Stimulated activated naive CD8-positive, alpha-beta T cell treated with anti-CD3 and anti-CD28 coated beads, Interleukin-15, amount 100 ng/mL, for 72 hours (primary cell): ENCODE data around the gene MYRIP.

ENCODE experiments used
- ATAC-seq: fragments of 150-1000 bp; cut with Tn5 transposase; 2 replicates; pipeline ENCODE4 v1.10.0; 2021; ENCODE audit warnings: mild to moderate bottlenecking, moderate library complexity
- DNase-seq, 2 donors: peaks; one replicate each; pipeline ENCODE4 v3.0.0; 2021 to 2022
- H3K27ac Mint-ChIP-seq, 2 donors: one replicate each; pipeline ENCODE4 v1.8.0; 2022; ENCODE audit warnings: mild to moderate bottlenecking in 2 of 2, mixed read lengths in 2 of 2, moderate library complexity in 2 of 2
- H3K27me3 Mint-ChIP-seq: one replicate; pipeline ENCODE4 v1.8.0; 2022; ENCODE audit warnings: mixed read lengths
- H3K4me1 Mint-ChIP-seq: one replicate; pipeline ENCODE4 v1.8.0; 2022; ENCODE audit warnings: mild to moderate bottlenecking, mixed read lengths
- H3K4me3 Mint-ChIP-seq, 2 donors: one replicate each; pipeline ENCODE4 v1.8.0; 2022; ENCODE audit warnings: mild to moderate bottlenecking in 2 of 2, mixed read lengths in 2 of 2, moderate library complexity in 1 of 2
- H3K9me3 Mint-ChIP-seq, 2 donors: one replicate each; pipeline ENCODE4 v1.8.0; 2022; ENCODE audit warnings: mixed read lengths in 2 of 2

Gene MYRIP

DNA sequence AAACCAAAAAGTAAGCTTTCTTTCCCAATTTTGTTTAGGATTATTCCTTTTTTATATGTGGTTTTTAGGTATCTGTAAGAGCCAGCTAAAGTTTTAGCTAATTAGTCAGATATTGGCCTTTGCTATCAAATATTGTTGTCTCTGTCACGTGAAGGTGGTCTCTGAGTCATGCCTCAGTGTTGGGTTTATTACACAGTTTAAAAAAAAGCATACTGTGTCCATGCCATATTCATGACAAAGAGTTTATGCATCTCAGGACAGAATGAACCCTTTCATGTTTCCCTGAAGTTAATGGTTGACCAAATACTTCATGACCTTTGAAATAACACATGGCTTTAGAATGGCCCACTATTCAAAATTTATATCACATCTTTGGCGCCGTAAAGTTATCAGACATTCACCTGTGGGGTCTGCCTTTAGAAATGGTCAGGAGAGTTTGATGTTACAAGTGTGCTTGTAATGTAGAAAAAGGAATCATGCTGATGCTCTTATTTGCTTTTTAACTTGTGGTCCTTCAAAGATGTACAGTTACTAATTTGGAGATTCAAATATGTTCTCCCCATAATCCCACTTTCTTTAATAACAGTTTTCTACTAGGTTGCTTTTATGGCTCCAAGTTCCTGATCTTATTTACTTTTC, 101.5 kb downstream of the MYRIP start:
- DNase-seq, result no peak
- H3K4me3 Mint-ChIP-seq, result no peak overlapping the region
- H3K4me1 Mint-ChIP-seq, result no peaks in the 10 kb centered on the region
- H3K9me3 Mint-ChIP-seq, result no peaks in the 10 kb centered on the region
- no peak overlapping the region for H3K27ac Mint-ChIP-seq
- H3K27me3 Mint-ChIP-seq, result peaks cover 8% of the 10 kb centered on the region
- no peak for ATAC-seq

DNA sequence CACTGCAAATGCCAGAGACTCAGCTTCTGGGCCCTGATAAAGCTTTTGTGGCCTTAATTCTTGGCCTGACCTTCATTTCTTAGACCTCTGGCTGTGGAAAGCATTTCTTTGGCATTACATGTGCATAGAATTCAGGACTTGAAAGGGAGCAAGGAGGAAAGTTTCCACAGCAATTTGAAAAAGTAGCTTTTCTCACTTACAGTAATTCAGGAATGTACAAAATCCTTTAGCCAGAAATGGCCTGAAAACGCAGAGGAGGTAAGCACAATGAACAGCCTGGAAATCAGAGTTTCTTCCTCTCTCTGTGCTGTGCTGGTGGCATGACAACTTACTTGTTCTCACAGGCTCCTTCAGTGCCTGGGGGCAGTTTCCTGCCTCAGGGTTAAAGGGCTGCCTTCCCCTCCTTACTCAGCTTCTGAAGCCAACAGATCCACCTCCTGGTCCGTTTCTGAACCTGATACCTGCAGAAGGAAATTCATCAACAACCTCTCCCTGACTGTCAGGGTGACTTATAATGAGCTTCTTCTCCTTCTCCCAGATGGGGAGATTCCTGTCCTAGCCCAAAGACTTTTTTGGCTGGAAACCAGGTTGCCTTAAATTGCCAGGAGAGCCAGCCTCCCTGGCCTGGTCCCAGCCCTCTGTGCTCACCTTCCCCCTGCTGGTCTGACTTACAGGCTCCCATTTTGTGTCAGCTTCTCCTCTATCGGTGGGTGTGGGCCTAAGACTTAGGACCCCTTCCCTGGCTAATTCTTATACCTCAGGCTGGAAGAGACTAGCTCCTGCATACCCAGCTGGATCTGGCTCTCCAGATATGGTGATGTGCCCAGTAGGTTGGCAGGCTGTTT, 102.3 kb downstream of the MYRIP start:
- peaks cover 8% of the 10 kb centered on the region for H3K27me3 Mint-ChIP-seq
- H3K27ac Mint-ChIP-seq, result no peak overlapping the region
- H3K4me1 Mint-ChIP-seq, result no peaks in the 10 kb centered on the region
- DNase-seq (no peak), ATAC-seq (no peak)
- no peaks in the 10 kb centered on the region for H3K9me3 Mint-ChIP-seq
- no peak overlapping the region for H3K4me3 Mint-ChIP-seq

DNA sequence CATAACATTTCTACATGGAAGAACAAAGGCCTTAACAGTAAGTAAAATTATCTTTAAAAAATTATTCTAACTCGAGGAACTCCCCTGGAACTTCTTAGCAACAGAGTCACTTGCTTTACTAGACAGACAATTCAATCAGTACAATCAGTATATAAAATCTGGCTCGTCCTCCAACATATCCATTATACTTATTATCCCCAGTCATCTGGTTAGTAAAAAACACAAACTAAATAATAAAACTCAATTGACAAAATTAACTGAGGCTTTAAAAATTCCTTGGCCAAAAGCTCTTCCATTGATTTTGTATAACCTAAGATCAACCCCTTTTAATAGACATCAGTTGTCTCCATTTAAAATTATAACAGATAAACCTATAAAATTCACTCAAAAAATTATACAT, 105.6 kb downstream of the MYRIP start:
- H3K27me3 Mint-ChIP-seq, result no peaks in the 10 kb centered on the region
- no peaks in the 10 kb centered on the region for H3K4me1 Mint-ChIP-seq
- ATAC-seq (no peak), DNase-seq (no peak)
- no peak overlapping the region for H3K27ac Mint-ChIP-seq
- H3K9me3 Mint-ChIP-seq, result no peaks in the 10 kb centered on the region
- no peak overlapping the region for H3K4me3 Mint-ChIP-seq

DNA sequence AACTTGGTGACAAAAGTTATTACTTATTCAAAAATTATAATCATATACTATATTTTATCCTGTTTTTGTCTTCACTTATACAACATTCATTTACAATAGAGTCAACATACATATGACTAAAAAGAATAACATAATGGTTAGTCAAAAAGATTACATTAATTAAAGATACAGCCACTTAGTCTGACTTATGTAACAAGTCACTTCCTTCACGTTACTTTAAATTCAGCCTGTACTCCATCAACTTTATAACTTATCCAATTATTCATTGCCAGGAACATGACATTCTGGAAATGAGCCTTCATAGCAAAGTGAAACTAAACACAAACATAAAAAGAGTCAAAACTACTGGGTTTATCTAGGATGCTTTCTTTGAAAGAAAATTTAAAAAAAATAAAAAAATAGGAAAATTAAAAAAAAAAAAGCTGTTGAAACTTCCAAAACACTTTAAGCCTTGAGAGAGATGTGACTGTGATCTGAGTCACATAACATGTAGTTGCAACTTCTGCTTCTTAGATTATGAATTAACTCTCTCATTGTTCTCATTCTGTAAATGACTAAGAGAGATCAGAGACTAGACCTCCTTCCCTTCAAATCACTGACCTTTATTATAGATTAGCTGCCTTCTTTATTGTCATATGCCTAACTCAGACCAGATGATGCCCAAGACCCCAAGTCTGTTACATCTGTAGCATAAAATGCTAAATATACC, 107.8 kb downstream of the MYRIP start:
- Mint-ChIP-seq H3K4me1 (no peaks in the 10 kb centered on the region), H3K9me3 (no peaks in the 10 kb centered on the region), H3K27ac (no peak overlapping the region), H3K27me3 (no peaks in the 10 kb centered on the region), H3K4me3 (no peak overlapping the region)
- no peak for DNase-seq
- ATAC-seq, result no peak

DNA sequence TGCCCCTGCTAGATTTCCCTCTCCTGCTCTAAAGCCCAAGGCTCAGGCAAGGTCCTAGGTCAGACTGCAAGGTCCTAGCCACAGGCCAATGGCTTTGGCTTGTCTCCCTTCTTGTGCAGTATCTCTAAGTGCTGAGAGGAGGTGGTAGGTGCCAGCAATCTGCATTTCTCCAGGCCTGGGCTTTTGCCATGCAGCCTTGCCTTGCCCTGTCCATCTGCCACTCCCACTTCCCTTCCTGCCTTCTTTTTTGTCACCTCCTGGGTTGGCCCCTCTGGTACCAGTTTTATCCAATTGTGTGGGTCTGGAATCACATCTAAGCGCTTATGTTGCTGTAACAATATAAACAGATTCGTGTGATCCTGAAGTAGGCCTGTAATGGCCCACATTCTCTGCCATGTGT, 109.9 kb downstream of the MYRIP start:
- H3K27ac Mint-ChIP-seq, result peak overlapping the region in 1 of 2 donors; percentile 32
- H3K27me3 Mint-ChIP-seq, result no peaks in the 10 kb centered on the region
- no peak for DNase-seq
- ATAC-seq, result no peak
- H3K4me1 Mint-ChIP-seq, result no peaks in the 10 kb centered on the region
- H3K9me3 Mint-ChIP-seq, result no peaks in the 10 kb centered on the region
- H3K4me3 Mint-ChIP-seq, result no peak overlapping the region

DNA sequence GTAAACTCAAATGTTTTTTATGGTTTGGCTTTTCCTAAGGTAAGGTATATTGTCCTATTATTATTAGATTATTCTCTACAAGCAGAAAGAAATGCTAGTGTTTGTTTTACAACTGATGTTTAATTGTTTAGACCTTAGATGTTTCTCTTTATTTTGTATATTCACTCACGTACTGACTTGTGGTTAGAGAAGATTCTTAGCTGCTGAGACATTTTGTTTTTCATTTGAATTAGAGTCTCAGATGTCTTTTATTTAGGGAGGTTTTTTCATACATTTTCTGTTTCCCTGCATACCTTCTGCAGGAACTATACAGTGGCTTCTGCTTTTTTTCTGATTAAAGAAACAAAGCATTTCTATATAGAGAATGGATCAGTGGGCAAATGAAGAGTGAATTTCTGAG, 110.9 kb downstream of the MYRIP start:
- peaks cover 5% of the 10 kb centered on the region in 2 donors for H3K9me3 Mint-ChIP-seq
- no peaks in the 10 kb centered on the region for H3K27me3 Mint-ChIP-seq
- H3K27ac Mint-ChIP-seq, result no peak overlapping the region
- DNase-seq, result no peak
- no peaks in the 10 kb centered on the region for H3K4me1 Mint-ChIP-seq
- H3K4me3 Mint-ChIP-seq, result no peak overlapping the region
- ATAC-seq, result no peak

DNA sequence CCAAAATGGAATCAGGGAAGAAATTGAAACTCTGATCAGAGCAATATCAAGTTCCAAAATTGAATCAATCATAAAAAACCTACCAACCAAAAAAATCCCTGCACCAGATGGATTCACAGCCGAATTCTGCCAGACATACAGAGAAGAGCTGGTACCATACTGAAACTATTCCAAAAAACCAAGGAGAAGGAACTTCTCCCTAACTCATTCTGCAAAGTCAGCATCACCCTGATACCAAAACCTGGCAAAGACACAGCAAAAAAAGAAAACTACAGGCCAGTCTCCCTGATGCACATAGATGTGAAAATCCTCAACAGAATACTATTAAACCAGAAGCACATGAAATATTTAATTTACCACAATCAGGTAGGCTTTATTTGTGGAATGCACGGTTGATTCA, 118.1 kb downstream of the MYRIP start:
- peaks cover 8 to 17% of the 10 kb centered on the region in 2 donors for H3K9me3 Mint-ChIP-seq
- DNase-seq (no peak), ATAC-seq (no peak)
- H3K4me1 Mint-ChIP-seq, result no peaks in the 10 kb centered on the region
- no peak overlapping the region for H3K27ac Mint-ChIP-seq
- H3K4me3 Mint-ChIP-seq, result no peak overlapping the region
- H3K27me3 Mint-ChIP-seq, result no peaks in the 10 kb centered on the region

DNA sequence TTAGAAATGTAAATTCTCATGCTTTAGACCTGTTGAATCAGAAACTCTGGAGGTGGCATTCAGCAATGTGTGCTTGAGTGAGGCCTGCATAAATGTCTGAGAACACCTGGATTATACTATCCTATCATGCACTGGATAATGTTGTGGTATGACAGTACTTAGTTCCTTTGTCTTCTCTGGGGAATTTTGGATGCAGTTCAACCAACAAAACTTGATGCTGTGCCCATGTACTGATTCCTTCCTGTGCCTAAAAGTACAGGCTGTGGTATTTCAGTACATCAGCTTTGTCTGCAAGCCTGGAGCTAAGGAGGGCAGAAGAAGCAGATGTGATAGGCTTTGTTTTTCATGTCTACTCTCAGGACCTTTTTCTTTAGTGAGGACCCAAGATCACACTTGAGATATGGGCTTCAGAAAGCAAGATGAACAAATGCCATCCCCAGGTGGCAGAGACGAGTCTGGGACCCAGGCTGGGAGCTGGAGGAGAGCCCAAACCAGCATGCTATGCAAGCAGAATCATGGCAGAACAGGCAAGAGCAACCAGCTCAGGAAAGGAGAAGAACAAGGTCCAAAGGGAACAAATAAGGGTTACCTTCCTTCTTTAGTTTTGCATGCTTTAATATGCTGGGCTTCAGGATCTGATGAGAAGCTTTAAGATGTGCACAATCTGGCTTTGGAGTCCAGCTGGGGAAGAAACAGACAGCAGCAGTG, 124.7 kb downstream of the MYRIP start:
- Mint-ChIP-seq H3K27me3 (peaks cover 7% of the 10 kb centered on the region), H3K9me3 (no peaks in the 10 kb centered on the region), H3K27ac (peak overlapping the region in 1 of 2 donors; percentile 24), H3K4me1 (no peaks in the 10 kb centered on the region), H3K4me3 (no peak overlapping the region)
- ATAC-seq, result no peak
- DNase-seq, result no peak

DNA sequence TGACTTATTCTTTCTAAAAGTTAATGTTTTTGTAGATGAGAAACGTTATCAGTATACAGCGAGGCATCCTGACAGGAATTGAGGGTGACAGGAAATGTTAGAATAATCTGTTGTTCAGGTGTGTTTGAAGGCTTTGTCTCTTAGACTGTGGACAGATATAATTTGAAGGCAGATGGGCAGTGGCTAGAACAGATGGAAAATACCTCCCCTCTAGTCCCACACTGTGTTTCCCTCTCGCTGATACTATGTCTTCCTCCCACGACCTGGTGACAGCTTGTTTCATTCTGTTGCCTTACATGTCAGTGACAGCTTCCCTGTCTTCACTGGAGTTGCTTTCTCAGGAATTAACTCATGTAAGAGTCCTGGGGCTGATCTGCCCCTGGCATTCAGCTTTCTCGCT, 125.3 kb downstream of the MYRIP start:
- no peak overlapping the region for H3K4me3 Mint-ChIP-seq
- no peaks in the 10 kb centered on the region for H3K9me3 Mint-ChIP-seq
- H3K27ac Mint-ChIP-seq, result no peak overlapping the region
- ATAC-seq (no peak), DNase-seq (no peak)
- H3K27me3 Mint-ChIP-seq, result peaks cover 7% of the 10 kb centered on the region
- no peaks in the 10 kb centered on the region for H3K4me1 Mint-ChIP-seq

DNA sequence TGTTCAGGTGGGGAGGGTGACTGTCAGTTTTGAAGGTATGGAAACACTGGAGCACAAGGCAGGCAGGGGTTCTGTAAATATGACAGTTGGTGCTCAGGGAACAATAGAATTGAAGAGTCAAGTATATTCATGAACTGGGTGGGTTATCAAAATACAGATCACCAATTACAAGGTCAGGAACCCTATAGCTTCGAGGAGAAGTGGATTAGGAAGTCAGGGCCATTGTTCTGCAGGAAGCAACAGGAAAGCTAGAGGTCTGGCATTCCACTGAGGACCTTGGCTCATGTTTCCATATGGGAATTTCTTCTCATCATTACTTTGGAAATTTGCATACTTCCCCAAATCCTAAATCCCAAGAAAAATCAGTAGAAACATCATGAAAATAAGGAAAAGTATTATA, 125.9 kb downstream of the MYRIP start:
- H3K9me3 Mint-ChIP-seq, result no peaks in the 10 kb centered on the region
- no peak for ATAC-seq
- H3K4me3 Mint-ChIP-seq, result no peak overlapping the region
- H3K27me3 Mint-ChIP-seq, result peaks cover 7% of the 10 kb centered on the region
- H3K27ac Mint-ChIP-seq, result no peak overlapping the region
- no peaks in the 10 kb centered on the region for H3K4me1 Mint-ChIP-seq
- no peak for DNase-seq

DNA sequence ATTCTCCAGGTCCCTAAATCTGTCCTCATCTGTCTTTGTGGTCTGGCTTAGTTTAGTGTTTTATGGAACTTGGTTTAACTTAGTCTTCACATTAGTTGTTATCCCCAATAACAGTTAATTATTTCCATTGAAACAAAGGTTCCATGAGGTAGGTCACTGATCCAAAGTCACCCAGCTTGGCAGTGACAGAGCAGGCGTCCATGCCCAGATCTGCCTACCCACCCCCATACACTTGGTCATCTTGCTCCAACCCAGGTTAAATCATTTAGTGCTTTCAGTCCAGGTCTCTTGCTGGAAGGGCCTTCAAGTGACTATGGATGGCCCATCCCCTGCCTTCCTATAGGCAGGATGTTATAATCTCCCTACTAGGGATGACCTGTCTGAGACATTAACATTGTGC, 127.4 kb downstream of the MYRIP start:
- Mint-ChIP-seq H3K27ac (no peak overlapping the region), H3K27me3 (peaks cover 7% of the 10 kb centered on the region), H3K9me3 (no peaks in the 10 kb centered on the region), H3K4me1 (no peaks in the 10 kb centered on the region), H3K4me3 (no peak overlapping the region)
- DNase-seq (no peak), ATAC-seq (no peak)

DNA sequence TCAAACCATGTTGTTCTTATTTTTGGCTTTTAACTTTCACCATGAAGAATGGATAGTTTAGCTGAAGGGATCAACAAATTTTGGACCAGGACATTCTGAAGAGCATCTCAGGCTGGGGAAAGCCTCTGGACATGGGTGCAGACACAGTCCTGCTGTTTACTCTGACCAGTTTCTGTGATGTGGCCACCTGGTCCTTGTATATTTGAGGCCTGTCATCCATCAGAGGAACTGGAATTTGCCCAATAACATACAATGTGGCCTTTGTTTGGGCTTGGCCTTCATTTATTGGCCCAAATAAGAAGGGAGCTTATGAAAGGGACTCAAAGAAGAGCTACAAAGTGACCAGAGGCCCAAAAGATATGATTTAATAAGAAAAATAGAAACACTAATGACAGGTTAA, 127.9 kb downstream of the MYRIP start:
- H3K4me3 Mint-ChIP-seq, result no peak overlapping the region
- DNase-seq (no peak), ATAC-seq (no peak)
- H3K9me3 Mint-ChIP-seq, result no peaks in the 10 kb centered on the region
- H3K4me1 Mint-ChIP-seq, result no peaks in the 10 kb centered on the region
- H3K27me3 Mint-ChIP-seq, result peaks cover 7% of the 10 kb centered on the region
- no peak overlapping the region for H3K27ac Mint-ChIP-seq

DNA sequence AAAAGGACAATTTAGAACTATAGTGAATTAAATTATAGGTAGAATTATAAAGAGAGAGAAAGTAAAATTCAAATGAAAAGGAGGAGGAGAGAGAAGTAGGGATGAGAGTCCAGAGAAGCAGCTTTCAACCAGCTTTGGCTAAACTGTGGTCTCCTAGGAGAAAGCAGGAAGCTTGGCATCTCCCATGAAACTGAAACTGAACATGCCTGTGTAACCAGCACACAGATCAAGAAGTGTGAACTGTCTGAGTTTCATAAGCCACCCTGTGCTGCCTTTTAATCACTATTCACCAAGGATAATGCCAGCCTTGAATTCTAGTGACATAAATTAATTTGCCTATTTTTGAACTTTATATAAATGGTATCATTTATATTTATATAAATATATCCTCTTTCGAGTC, 128.5 kb downstream of the MYRIP start:
- no peak for ATAC-seq

DNA sequence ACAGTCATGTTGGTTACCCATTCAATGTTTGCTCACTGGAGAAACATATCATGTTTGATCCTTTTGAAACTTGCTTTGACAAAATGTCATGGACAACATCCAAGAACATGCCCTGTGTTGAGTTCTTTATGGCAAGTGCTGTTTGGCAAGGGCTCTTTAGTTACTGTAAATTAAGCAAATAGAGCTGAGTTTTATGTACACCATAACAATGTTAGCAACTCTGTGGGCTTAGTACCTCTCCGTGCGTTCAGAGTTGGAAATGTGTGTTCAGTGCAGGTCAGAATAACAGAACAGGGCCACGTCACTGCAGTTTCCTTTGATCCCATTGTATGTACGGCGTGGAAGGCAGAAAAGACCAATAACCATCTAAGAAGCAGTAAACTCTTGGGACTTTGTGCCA, 132.5 kb downstream of the MYRIP start:
- ATAC-seq (no peak), DNase-seq (no peak)
- H3K27me3 Mint-ChIP-seq, result peaks cover 8% of the 10 kb centered on the region
- no peak overlapping the region for H3K27ac Mint-ChIP-seq
- no peaks in the 10 kb centered on the region for H3K4me1 Mint-ChIP-seq
- no peaks in the 10 kb centered on the region for H3K9me3 Mint-ChIP-seq
- H3K4me3 Mint-ChIP-seq, result no peak overlapping the region

More for the DNA sequence above, 128.5 kb downstream of the MYRIP start:
- no peak overlapping the region for H3K27ac Mint-ChIP-seq
- DNase-seq, result no peak
- H3K4me3 Mint-ChIP-seq, result no peak overlapping the region
- H3K9me3 Mint-ChIP-seq, result no peaks in the 10 kb centered on the region
- no peaks in the 10 kb centered on the region for H3K4me1 Mint-ChIP-seq
- peaks cover 7% of the 10 kb centered on the region for H3K27me3 Mint-ChIP-seq

DNA sequence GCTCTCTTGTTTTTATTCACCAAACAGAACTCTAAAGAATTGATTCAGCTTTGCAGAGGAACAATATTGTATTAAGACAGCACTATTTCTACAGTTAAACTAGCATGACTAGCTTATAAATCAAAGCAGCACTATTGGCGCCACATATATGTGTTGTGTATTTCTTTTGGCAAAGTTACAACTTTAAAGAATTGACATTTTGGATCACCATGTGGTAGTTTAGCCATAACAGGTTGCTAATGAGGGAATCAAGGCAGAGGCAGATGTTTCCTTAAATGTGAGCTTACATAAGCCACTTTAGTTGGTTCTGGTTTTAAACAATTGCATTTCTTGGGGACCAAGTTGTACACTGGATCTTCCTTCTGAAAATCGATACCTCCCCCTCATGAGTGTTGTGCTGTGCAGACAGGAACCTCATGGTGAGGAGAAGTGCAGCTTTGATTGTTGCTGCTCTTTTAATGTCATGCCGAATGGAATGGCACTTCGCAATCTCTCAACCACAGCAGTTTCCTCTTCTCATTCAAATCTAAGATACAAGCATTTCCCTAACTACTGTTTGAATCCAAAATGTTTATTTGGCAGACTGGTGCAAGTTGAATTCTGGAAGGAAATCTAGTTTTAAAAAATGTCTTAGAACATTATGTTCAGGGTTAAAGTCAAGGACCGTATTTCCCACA, 151.2 kb downstream of the MYRIP start:
- Mint-ChIP-seq H3K27ac (no peak overlapping the region), H3K27me3 (peaks cover 5% of the 10 kb centered on the region), H3K9me3 (peaks cover 0 to 10% of the 10 kb centered on the region in 2 donors), H3K4me1 (no peaks in the 10 kb centered on the region), H3K4me3 (no peak overlapping the region)
- ATAC-seq, result no peak
- no peak for DNase-seq
